ENCODE measurements around the gene CRYBA2. TPM values are rescaled to one million over a fixed set of nuclear protein-coding genes. Genes with fewer than 3 reads are reported as not detected.

The CRYBA2 gene
- total RNA-seq, 2 experiments from 2014 or later: not detected

DNA sequence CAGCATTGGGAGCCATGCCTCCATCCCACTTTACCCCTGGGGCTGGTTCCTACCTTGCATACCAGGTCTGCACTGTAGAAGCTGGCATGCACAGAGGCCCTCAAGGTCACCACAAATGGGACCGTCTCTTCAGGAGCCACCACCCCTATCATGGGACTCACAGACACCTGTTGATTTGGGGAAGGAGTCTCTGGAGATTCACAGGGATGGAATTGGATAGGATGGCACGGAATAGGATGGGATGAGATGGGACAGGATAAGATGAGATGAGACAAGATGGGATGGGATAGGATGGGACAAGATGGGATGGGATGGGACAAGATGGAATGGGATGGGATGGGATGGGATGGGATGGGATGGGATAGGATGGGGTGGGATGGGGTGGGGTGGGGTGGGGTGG, 16.1 kb upstream of the CRYBA2 start:
- Histone ChIP-seq H2AFZ (ENCODE audit: low read length) (no peak overlapping the region), H3K4me1 (ENCODE audit: insufficient read depth, low read length, poor library complexity, severe bottlenecking) (no peaks in the 10 kb centered on the region), H3K36me3 (ENCODE audit: insufficient read depth, low read length) (no peaks in the 10 kb centered on the region), H3K9me2 (ENCODE audit: insufficient read depth, low read length) (no peaks in the 10 kb centered on the region), H3K4me2 (ENCODE audit: low read length) (no peak overlapping the region), H3K4me3 (ENCODE audit: low read depth, low read length, poor library complexity, severe bottlenecking) (no peak overlapping the region), H3K79me2 (ENCODE audit: insufficient read depth, low read depth, low read length) (no peaks in the 10 kb centered on the region), H3K9me3 (ENCODE audit: low read length) (no peaks in the 10 kb centered on the region), H3K27ac (ENCODE audit: low read depth, low read length, poor library complexity, severe bottlenecking) (no peak overlapping the region), H4K20me1 (ENCODE audit: insufficient read depth, low read length) (no peaks in the 10 kb centered on the region)
- no TSS peak for BruUV-seq (replicated peaks)
- POLR2A ChIA-PET: no interaction called here
- no peak for DNase-seq (ENCODE audit: low spot score)
- intact Hi-C loops (cut with micrococcal nuclease; ENCODE audit: unreplicated experiment): no loop called here
- TF ChIP-seq, protein P1, sequence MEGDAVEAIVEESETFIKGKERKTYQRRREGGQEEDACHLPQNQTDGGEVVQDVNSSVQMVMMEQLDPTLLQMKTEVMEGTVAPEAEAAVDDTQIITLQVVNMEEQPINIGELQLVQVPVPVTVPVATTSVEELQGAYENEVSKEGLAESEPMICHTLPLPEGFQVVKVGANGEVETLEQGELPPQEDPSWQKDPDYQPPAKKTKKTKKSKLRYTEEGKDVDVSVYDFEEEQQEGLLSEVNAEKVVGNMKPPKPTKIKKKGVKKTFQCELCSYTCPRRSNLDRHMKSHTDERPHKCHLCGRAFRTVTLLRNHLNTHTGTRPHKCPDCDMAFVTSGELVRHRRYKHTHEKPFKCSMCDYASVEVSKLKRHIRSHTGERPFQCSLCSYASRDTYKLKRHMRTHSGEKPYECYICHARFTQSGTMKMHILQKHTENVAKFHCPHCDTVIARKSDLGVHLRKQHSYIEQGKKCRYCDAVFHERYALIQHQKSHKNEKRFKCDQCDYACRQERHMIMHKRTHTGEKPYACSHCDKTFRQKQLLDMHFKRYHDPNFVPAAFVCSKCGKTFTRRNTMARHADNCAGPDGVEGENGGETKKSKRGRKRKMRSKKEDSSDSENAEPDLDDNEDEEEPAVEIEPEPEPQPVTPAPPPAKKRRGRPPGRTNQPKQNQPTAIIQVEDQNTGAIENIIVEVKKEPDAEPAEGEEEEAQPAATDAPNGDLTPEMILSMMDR (conservative IDR thresholded peaks at IDR 0.05; ENCODE audit: low read length): no peak
- TF ChIP-seq EZH2phosphoT487 (IDR thresholded peaks at IDR 0.05; ENCODE audit: borderline replicate concordance, low read depth, low read length): no peak
- CTCF ChIA-PET (ENCODE audit: unreplicated experiment): no interaction called here

DNA sequence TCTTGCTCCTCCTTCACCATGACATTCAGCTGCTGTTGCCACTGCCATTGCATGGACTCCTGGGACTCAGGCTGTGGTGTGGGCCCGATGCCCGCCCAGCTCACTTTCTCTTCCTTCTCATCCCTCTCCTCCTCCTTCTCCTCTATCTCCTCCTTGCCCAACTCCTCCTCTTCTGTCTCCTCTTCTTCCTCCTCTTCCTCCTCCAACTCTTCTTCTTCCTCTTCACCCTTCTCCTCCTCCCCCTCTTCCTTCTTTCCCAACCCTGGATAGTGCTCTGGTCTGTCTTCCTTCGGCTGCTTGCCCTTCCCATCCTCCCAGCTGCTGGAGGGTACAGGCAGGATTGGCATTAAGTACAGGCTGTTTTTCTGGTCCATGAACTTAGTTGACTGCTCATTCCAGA, 10.8 kb upstream of the CRYBA2 start:
- Histone ChIP-seq H3K9me2 (ENCODE audit: insufficient read depth, low read length) (no peaks in the 10 kb centered on the region), H3K4me3 (ENCODE audit: low read depth, low read length, poor library complexity, severe bottlenecking) (no peak overlapping the region), H3K4me1 (ENCODE audit: insufficient read depth, low read length, poor library complexity, severe bottlenecking) (no peaks in the 10 kb centered on the region), H3K27ac (ENCODE audit: low read depth, low read length, poor library complexity, severe bottlenecking) (no peak overlapping the region), H4K20me1 (ENCODE audit: insufficient read depth, low read length) (no peaks in the 10 kb centered on the region), H3K36me3 (ENCODE audit: insufficient read depth, low read length) (no peaks in the 10 kb centered on the region), H3K79me2 (ENCODE audit: insufficient read depth, low read depth, low read length) (no peaks in the 10 kb centered on the region), H3K4me2 (ENCODE audit: low read length) (no peak overlapping the region), H2AFZ (ENCODE audit: low read length) (no peak overlapping the region), H3K9me3 (ENCODE audit: low read length) (no peaks in the 10 kb centered on the region)
- no TSS peak for BruUV-seq (replicated peaks)
- TF ChIP-seq, protein P1 (conservative IDR thresholded peaks at IDR 0.05; ENCODE audit: low read length): no peak
- no peak for TF ChIP-seq EZH2phosphoT487 (IDR thresholded peaks at IDR 0.05; ENCODE audit: borderline replicate concordance, low read depth, low read length)
- intact Hi-C loops (cut with micrococcal nuclease; ENCODE audit: unreplicated experiment): no loop called here
- DNase-seq (ENCODE audit: low spot score): no peak
- ChIA-PET POLR2A (no interaction called here), CTCF (ENCODE audit: unreplicated experiment) (no interaction called here)

DNA sequence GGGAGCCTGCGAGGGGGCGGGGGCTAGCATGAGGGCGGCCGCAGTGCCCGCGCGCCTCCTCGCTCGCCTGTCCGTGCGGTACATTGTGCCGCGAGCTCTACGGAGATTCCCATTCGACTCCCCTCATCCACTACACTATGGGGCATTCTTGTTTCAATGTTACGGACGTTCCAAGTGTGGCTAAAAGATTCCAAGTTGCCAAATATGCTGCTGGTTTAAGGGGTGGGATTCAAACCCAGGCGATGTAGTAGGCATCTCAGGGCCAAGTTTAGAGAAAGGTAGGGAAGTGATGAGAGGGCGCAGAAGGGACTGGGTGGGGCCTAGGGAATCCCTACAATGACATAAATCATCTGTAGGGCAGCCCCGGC, 10.0 kb upstream of the CRYBA2 start:
- H3K9me3 ChIP-seq (ENCODE audit: low read length): no peaks in the 10 kb centered on the region
- H2AFZ ChIP-seq (ENCODE audit: low read length): no peak overlapping the region
- intact Hi-C loops (cut with micrococcal nuclease; ENCODE audit: unreplicated experiment): no loop called here
- H3K9me2 ChIP-seq (ENCODE audit: insufficient read depth, low read length): no peaks in the 10 kb centered on the region
- BruUV-seq (replicated peaks): no TSS peak
- no peak overlapping the region for H3K4me3 ChIP-seq (ENCODE audit: low read depth, low read length, poor library complexity, severe bottlenecking)
- no peaks in the 10 kb centered on the region for H4K20me1 ChIP-seq (ENCODE audit: insufficient read depth, low read length)
- no peak for DNase-seq (ENCODE audit: low spot score)
- H3K79me2 ChIP-seq (ENCODE audit: insufficient read depth, low read depth, low read length): no peaks in the 10 kb centered on the region
- ChIA-PET CTCF (ENCODE audit: unreplicated experiment) (no interaction called here), POLR2A (no interaction called here)
- no peaks in the 10 kb centered on the region for H3K36me3 ChIP-seq (ENCODE audit: insufficient read depth, low read length)
- H3K4me1 ChIP-seq (ENCODE audit: insufficient read depth, low read length, poor library complexity, severe bottlenecking): no peaks in the 10 kb centered on the region
- no peak for TF ChIP-seq EZH2phosphoT487 (IDR thresholded peaks at IDR 0.05; ENCODE audit: borderline replicate concordance, low read depth, low read length)
- TF ChIP-seq, protein P1 (conservative IDR thresholded peaks at IDR 0.05; ENCODE audit: low read length): peak; percentile 31
- H3K4me2 ChIP-seq (ENCODE audit: low read length): no peak overlapping the region
- no peak overlapping the region for H3K27ac ChIP-seq (ENCODE audit: low read depth, low read length, poor library complexity, severe bottlenecking)
